GM12891 (cell line): Measurements from ENCODE around the gene POC1A.
"Not testable (repeated sequence)": the region's sequence is repeated elsewhere in the genome, so short reads cannot be mapped to it uniquely, and the experiment has no call there.

ENCODE experiments used
- DNase-seq: peaks from one replicate; pipeline ENCODE4 v3.0.0; 2011; ENCODE audit warnings: low spot score; ENCODE audit not compliant: insufficient read length
- FAIRE-seq: peaks from 2 replicates; lab custom pipeline; 2011; peaks lifted over from hg19 to GRCh38; lab: Jason Lieb, UNC
- PAX5 ChIP-seq: IDR thresholded peaks from 2 replicates; pipeline ENCODE4 v1.6.1; 2011; ENCODE audit warnings: low read length, moderate library complexity, mild to moderate bottlenecking; ENCODE audit not compliant: insufficient read depth, severe bottlenecking
- POLR2A ChIP-seq: IDR thresholded peaks from 2 replicates; pipeline ENCODE4 v1.6.1; 2011; ENCODE audit warnings: low read depth, low read length, control low read depth
- POLR2AphosphoS5 ChIP-seq: IDR thresholded peaks from 2 replicates; pipeline ENCODE4 v1.6.1; 2011; ENCODE audit warnings: low read depth, low read length, control low read depth
- POU2F2 ChIP-seq: IDR thresholded peaks from 2 replicates; pipeline ENCODE4 v1.6.1; 2011; ENCODE audit warnings: low read depth, mild to moderate bottlenecking, control low read depth, low read length, moderate library complexity
- SPI1 ChIP-seq: IDR thresholded peaks from 2 replicates; pipeline ENCODE4 v1.6.1; 2011; ENCODE audit warnings: low read depth, low read length, control low read depth
- TAF1 ChIP-seq: IDR thresholded peaks from 2 replicates; pipeline ENCODE4 v1.6.1; 2011; ENCODE audit warnings: low read depth, low read length, control low read depth

Gene POC1A

DNA sequence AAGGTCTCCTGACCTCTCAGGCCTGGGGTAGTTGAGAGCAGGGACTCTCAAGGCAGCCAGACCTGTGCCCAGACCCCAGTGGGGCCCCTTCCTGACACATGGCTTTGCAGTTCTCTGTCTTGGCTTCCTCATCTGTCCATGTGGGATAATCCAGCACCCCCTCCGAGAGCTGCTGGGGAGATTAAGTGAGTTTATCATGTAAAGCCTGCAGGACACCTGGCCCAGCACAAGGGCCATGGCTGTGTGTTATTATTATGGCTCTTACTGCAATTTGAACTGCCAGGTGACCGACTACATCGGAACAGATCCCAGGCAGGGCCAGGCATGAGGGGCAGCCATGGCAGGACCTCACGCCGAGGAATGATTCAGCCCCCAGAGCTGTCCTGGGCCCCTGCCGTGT, 110.5 kb downstream of the POC1A start:
- FAIRE-seq (no peak), DNase-seq (no peak)
- no peak for TF ChIP-seq TAF1
- no peak for TF ChIP-seq POLR2AphosphoS5
- TF ChIP-seq PAX5: no peak
- no peak for TF ChIP-seq POU2F2
- TF ChIP-seq SPI1: no peak
- no peak for TF ChIP-seq POLR2A

DNA sequence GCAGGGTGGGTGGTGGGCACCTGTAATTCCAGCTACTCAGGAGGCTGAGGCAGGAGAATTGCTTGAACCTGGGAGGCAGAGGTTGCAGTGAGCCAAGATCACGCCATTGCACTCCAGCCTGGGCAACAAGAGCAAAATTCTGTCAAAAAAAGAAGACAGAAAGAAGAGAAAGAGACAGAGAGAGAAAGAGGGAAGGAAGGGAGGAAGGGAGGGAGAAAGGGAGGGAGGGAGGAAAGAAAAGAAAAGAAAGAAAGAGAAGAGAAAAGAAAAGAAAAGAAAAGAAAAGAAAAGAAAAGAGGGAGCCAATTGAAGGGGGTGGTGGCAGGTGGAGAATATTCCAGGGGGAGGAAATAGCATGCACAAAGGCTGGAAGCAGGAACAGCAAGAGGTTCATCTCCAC, 111.2 kb downstream of the POC1A start:
- FAIRE-seq, DNase-seq: not testable (repeated sequence)

DNA sequence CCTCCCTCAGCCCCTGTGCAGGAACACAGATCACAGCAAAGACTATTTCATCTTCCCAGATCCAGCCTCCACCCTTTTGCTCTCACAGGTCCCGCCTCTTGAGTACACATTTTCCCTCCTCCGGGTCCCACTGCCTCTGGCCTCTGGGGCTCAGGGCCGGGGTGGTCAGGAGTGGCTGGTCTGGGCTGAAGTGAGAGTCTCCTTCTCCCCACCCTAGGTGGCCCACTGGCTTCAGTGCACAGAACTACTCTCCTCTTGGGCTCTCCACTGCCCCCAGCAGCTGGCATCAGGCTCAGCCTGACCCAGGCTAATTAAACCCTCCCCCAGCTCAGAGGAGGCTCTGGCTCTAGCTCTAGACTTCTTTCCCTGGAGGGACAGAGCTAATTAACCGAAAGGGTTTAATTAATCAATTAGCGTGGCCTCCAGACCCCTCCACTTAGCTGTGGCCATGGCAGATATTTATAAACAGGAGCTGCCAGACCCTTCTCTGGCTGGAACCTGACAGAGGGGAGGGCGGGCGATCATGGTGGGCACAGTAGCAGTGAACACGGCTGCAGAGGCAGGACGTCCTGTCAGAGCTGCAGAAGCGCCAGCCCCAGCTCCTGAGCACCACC, 113.0 kb downstream of the POC1A start:
- TF ChIP-seq POLR2A (no peak), SPI1 (no peak), TAF1 (no peak), POU2F2 (no peak), PAX5 (no peak), POLR2AphosphoS5 (no peak)
- DNase-seq (no peak), FAIRE-seq (no peak)

DNA sequence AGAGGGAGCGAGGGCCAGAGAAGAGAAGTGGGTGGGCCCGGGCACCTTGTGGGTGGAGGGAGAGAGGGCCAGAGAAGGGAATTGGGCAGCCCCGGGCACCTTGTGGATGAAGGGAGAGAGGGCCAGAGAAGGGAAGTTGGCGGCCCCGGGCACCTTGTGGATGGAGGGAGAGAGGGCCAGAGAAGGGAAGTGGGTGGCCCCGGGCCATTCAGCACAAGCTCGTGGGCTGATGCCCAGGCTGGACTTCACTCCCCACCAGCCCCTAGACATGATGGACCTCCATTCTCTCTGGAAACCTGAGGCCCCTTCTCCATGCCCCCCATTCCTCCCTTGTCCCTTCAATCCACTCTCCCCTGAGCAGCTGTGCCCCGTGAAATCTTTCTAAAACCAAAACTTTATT, 113.6 kb downstream of the POC1A start:
- FAIRE-seq (no peak), DNase-seq (no peak)
- no peak for TF ChIP-seq POLR2A
- TF ChIP-seq PAX5: no peak
- TF ChIP-seq POLR2AphosphoS5: no peak
- no peak for TF ChIP-seq SPI1
- no peak for TF ChIP-seq TAF1
- TF ChIP-seq POU2F2: no peak

DNA sequence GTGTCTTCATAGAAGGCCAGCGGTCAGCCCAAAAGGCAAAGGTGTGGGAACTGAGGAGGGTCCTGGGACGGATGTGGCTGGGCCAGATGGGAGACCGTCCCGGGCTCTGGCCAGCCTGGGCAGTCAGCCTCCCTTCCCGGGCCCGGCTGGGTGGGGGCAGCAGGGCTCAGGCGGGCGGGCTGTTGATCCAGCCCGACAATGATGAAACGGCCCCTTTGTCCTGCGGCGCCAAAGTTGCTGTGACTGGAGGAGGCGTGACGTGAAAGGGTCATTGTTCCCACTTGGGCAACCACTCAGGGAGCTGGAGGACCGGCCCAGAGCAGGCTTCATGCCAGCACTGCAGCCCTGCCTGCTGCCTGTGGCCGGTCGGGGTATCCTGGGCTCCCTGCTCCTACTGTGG, 114.4 kb downstream of the POC1A start:
- DNase-seq (no peak), FAIRE-seq (no peak)
- TF ChIP-seq SPI1 (no peak), POU2F2 (no peak), PAX5 (no peak), POLR2A (no peak), POLR2AphosphoS5 (no peak), TAF1 (no peak)

DNA sequence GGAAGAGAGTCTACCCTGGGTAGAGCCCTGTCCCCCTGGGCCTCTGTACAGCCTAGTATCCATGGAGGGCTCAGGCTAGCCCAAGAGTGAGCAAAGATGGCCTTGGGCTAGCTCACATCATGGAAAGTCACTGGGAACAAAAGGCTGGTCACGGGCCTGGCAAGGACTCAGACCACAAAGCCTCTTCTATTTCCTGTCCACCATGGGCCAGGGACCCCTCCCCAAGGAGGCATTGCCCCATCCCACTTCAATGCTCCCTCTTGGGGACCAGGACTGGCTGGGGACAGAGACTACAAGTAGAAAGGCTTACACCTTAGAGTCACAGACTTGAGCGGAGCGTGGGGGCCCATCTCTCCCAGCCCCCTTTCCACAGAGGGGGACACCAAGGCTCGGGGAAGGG, 114.8 kb downstream of the POC1A start:
- TF ChIP-seq SPI1 (no peak), PAX5 (no peak), POU2F2 (no peak), TAF1 (no peak), POLR2A (no peak), POLR2AphosphoS5 (no peak)
- FAIRE-seq (no peak), DNase-seq (no peak)

DNA sequence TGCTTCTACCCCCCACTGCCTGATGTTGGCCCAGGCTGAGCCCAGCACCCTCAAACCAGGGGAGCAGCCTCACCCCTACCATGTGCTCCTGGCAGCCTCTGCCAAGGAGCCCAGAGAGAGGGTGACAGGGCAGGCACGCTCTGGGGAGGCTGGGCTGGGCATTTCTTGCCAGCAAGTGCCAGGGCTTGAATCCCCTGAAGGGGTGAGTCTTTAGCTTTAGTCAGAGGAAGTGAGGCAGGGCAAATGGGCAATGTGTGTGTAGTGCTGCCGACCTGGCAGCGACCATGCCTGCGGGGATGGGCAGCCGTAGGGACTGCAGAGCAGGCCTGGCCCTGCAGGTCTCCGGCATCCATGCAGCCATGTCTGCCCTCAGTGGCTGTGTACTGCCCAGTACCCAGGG, 116.0 kb downstream of the POC1A start:
- no peak for FAIRE-seq
- DNase-seq: no peak
- TF ChIP-seq TAF1: no peak
- no peak for TF ChIP-seq SPI1
- TF ChIP-seq POLR2AphosphoS5: no peak
- no peak for TF ChIP-seq POU2F2
- TF ChIP-seq POLR2A: no peak
- TF ChIP-seq PAX5: no peak

DNA sequence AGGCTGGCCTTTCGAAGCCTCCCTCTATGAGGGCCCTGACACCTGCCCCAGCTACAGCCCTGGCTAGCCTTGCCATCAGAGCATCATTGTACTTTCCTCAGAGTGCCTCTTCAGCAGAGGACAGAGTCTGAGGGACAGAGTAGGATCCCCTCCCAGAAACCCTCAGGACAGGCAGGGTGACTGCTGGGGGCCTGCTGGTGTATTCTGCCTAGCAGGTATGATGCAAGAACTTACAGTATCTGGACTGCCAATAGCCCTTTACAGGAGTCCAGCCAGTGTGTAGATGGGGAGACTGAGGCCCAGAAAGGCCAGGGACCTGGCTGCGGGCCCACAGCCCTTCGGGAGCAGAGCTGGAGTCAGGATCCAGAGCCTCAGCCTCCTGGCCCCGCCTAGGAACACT, 116.9 kb downstream of the POC1A start:
- TF ChIP-seq TAF1 (no peak), POLR2AphosphoS5 (no peak), POLR2A (no peak), POU2F2 (no peak), SPI1 (no peak), PAX5 (no peak)
- FAIRE-seq: no peak
- DNase-seq: no peak

DNA sequence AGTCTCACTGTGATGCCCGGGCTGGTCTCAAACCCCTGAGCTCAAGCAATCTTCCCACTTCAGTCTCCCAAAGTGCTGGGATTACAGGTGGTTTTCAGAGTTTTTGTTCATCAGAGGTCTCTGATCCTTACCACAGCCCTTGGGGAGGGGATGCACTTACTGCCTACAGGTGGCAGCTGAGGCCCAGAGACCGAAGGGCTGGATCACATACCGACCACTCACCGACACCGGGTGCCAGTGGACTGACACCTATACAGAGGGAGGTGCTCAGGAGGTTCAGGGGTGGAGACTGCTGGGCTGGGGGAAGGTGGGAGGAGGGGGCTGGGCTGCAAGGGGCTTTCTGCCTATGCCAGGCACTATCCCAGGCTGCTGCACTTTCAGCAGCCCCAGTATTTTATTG, 117.4 kb downstream of the POC1A start:
- no peak for TF ChIP-seq SPI1
- no peak for TF ChIP-seq PAX5
- TF ChIP-seq TAF1: no peak
- TF ChIP-seq POLR2A: no peak
- no peak for TF ChIP-seq POU2F2
- TF ChIP-seq POLR2AphosphoS5: no peak
- DNase-seq (no peak), FAIRE-seq (no peak)

DNA sequence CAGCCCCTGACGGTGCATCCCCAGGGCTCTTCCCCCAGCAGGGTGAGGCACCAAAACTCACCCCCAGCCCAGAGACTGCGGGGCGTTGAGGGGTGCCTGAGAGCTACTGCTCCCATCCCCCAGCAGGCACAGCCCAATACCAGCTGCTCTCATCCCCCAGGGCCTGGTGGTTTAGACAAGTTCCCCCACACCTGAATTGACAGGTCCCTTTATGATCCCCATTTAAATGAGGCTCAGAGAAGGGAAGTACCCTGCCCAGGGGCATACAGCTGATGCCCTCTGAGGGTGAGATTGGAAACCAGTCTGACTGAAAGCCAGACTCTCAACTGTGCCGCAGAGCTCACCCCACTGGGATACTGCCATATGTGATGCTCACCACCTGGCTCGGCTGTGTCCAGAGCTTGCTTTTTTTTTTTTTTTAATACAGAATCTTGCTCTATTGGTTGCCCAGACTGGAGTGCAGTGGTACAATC, 118.0 kb downstream of the POC1A start:
- FAIRE-seq (no peak), DNase-seq (no peak)
- TF ChIP-seq SPI1 (no peak), POLR2A (no peak), POLR2AphosphoS5 (no peak), TAF1 (no peak), POU2F2 (no peak), PAX5 (no peak)
